Peyer's patch (tissue), 4 donors: ENCODE measurements around the gene SLC6A16.

Source experiments
- POLR2A ChIP-seq, 2 donors: fragments of 450-650 bp; IDR thresholded peaks; one replicate each; pipeline ENCODE4 v1.5.1; 2017; ENCODE audit warnings: antibody characterized with exemption in 2 of 2, mild to moderate bottlenecking in 2 of 2, moderate library complexity in 2 of 2
- TF ChIP-seq, protein P1 (sequence below), 6 experiments: fragments of 450-650 bp in 4 of 6; fragments of 200-600 bp in 2 of 6; sonication (generic) in 1 of 6; IDR thresholded peaks; one replicate each; pipeline ENCODE4 v1.5.1; 2017 to 2019; ENCODE audit warnings: antibody characterized with exemption in 6 of 6, mild to moderate bottlenecking in 3 of 6, moderate library complexity in 1 of 6

DNA sequence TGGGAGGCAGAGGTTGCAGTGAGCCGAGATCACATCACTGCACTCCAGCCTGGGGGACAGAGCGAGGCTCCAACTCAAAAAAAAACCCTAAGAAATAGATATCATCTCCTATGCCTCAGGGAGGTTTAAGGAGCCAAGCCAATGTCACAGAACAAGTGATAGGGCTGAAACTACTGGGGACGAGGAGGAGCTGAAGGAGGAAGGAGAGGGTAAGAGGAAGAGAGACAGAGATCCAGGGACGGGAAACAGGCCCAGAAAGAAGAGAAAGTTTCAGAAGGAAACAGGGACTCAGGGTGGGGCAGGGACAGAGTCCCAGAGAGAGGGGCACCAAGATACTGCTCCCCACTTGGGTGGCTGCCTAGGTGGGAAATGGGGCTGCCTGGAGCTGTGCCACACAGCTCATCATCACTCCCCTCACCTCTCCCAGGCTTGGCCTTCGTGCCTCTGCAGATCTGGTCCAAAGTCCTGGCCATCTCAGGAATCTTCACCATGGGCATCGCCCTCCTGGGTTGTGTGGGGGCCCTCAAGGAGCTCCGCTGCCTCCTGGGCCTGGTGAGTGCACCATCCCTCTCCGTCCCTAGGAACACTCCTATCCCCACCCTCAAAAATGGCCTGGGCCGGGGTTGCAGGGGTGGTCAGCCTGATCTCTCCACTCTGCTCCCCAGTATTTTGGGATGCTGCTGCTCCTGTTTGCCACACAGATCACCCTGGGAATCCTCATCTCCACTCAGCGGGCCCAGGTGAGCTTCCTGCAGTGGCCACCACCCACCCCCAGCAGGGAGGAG lies 11.7 kb upstream of the SLC6A16 start:
- TF ChIP-seq, protein P1, sequence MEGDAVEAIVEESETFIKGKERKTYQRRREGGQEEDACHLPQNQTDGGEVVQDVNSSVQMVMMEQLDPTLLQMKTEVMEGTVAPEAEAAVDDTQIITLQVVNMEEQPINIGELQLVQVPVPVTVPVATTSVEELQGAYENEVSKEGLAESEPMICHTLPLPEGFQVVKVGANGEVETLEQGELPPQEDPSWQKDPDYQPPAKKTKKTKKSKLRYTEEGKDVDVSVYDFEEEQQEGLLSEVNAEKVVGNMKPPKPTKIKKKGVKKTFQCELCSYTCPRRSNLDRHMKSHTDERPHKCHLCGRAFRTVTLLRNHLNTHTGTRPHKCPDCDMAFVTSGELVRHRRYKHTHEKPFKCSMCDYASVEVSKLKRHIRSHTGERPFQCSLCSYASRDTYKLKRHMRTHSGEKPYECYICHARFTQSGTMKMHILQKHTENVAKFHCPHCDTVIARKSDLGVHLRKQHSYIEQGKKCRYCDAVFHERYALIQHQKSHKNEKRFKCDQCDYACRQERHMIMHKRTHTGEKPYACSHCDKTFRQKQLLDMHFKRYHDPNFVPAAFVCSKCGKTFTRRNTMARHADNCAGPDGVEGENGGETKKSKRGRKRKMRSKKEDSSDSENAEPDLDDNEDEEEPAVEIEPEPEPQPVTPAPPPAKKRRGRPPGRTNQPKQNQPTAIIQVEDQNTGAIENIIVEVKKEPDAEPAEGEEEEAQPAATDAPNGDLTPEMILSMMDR (IDR thresholded peaks at IDR 0.05), result no peak
- no peak for TF ChIP-seq POLR2A (IDR thresholded peaks at IDR 0.05)
